SU-DHL-6 (cell line): Measurements from ENCODE around the gene HUNK.

Experiments
- H2AFZ ChIP-seq: fragments of 200-600 bp; sonication (generic); 2 replicates; pipeline ENCODE4 v1.6.1; 2014; ENCODE audit warnings: low read depth, mild to moderate bottlenecking, moderate library complexity, mixed read lengths, antibody characterized with exemption, low read length; ENCODE audit not compliant: severe bottlenecking
- H3F3A ChIP-seq: fragments of 200-600 bp; shearing (Covaris generic); 2 replicates; pipeline ENCODE4 v1.6.0; 2016; ENCODE audit warnings: antibody characterized with exemption, mild to moderate bottlenecking; ENCODE audit not compliant: insufficient read depth
- H3K27ac ChIP-seq: fragments of 200-600 bp; sonication (generic); 2 replicates; pipeline ENCODE4 v1.5.1; 2016; ENCODE audit warnings: low read depth, mild to moderate bottlenecking, low read length, moderate library complexity, mixed read lengths
- H3K27me3 ChIP-seq: fragments of 200-600 bp; sonication (generic), shearing (Covaris generic); 2 replicates; pipeline ENCODE4 v1.6.0; 2014; ENCODE audit warnings: mild to moderate bottlenecking, low read length
- H3K36me3 ChIP-seq: fragments of 200-600 bp; sonication (generic); 2 replicates; pipeline ENCODE4 v1.6.1; 2014; ENCODE audit warnings: mild to moderate bottlenecking, low read length, mixed read lengths
- H3K4me2 ChIP-seq: fragments of 300-600, 200-600 bp; shearing (Covaris generic), sonication (generic); 2 replicates; pipeline ENCODE4 v1.6.0; 2014; ENCODE audit warnings: low read length, low read depth, mild to moderate bottlenecking; ENCODE audit not compliant: poor library complexity, severe bottlenecking
- H3K4me3 ChIP-seq: fragments of 200-600 bp; sonication (generic); 2 replicates; pipeline ENCODE4 v1.5.1; 2014; ENCODE audit warnings: antibody characterized with exemption, low read length, mild to moderate bottlenecking, mixed read lengths; ENCODE audit not compliant: insufficient read depth, poor library complexity, severe bottlenecking
- H3K79me2 ChIP-seq: fragments of 200-600 bp; sonication (generic); 2 replicates; pipeline ENCODE4 v1.6.1; 2014; ENCODE audit warnings: mild to moderate bottlenecking, low read length, moderate library complexity; ENCODE audit not compliant: insufficient read depth
- H3K9ac ChIP-seq: fragments of 200-600 bp; sonication (generic); 2 replicates; pipeline ENCODE4 v1.7.0; 2014; ENCODE audit warnings: mild to moderate bottlenecking, low read length
- H3K9me2 ChIP-seq: fragments of 200-600 bp; sonication (generic); replicated peaks from 2 replicates; pipeline ENCODE4 v1.6.1; 2014; ENCODE audit warnings: low read length; ENCODE audit not compliant: insufficient read depth
- H3K9me3 ChIP-seq: fragments of 200-600 bp; sonication (generic); 2 replicates; pipeline ENCODE4 v1.6.1; 2014; ENCODE audit warnings: low read length, mixed read lengths; ENCODE audit not compliant: insufficient read depth
- H4K20me1 ChIP-seq: fragments of 200-600 bp; sonication (generic); 2 replicates; pipeline ENCODE4 v1.6.1; 2014; ENCODE audit warnings: low read depth, mild to moderate bottlenecking, antibody characterized with exemption, low read length, moderate library complexity, mixed read lengths
- CTCF ChIP-seq: fragments of 200-600 bp; sonication (generic); IDR thresholded peaks from one replicate; pipeline ENCODE4 v1.5.1; 2017; ENCODE audit warnings: antibody characterized with exemption, mild to moderate bottlenecking, low read length, moderate library complexity; ENCODE audit not compliant: insufficient read depth, poor library complexity, severe bottlenecking
- EZH2phosphoT487 ChIP-seq: fragments of 200-600 bp; sonication (generic), shearing (Covaris generic); conservative IDR thresholded peaks from 2 replicates; pipeline ENCODE4 v1.6.1; 2018; ENCODE audit warnings: mild to moderate bottlenecking, antibody characterized with exemption, low read length, moderate library complexity, mixed read lengths

HUNK gene

GRCh38 chr21:31985398-31985797 is 112.6 kb downstream of the HUNK start:
- H3K9me2 ChIP-seq: no peaks in the 10 kb centered on the region
- H4K20me1 ChIP-seq: no peaks in the 10 kb centered on the region
- H3K27ac ChIP-seq: no peak overlapping the region
- no peak for TF ChIP-seq EZH2phosphoT487
- TF ChIP-seq CTCF: no peak
- no peak overlapping the region for H2AFZ ChIP-seq
- no peaks in the 10 kb centered on the region for H3K36me3 ChIP-seq
- no peaks in the 10 kb centered on the region for H3F3A ChIP-seq
- no peaks in the 10 kb centered on the region for H3K27me3 ChIP-seq
- H3K4me2 ChIP-seq: no peak overlapping the region
- no peak overlapping the region for H3K9ac ChIP-seq
- H3K4me3 ChIP-seq: no peak overlapping the region
- H3K9me3 ChIP-seq: no peaks in the 10 kb centered on the region
- H3K79me2 ChIP-seq: no peaks in the 10 kb centered on the region

- Histone ChIP-seq H3K36me3 (no peaks in the 10 kb centered on the region), H3K4me3 (no peak overlapping the region), H3K79me2 (no peaks in the 10 kb centered on the region), H4K20me1 (no peaks in the 10 kb centered on the region), H3K9me3 (no peaks in the 10 kb centered on the region), H2AFZ (no peak overlapping the region), H3K9ac (no peak overlapping the region), H3K27ac (no peak overlapping the region), H3K9me2 (no peaks in the 10 kb centered on the region), H3K4me2 (no peak overlapping the region), H3F3A (no peaks in the 10 kb centered on the region), H3K27me3 (no peaks in the 10 kb centered on the region)
- TF ChIP-seq CTCF: no peak
- TF ChIP-seq EZH2phosphoT487: no peak
Observed at GRCh38 chr21:31986035-31986856, 113.4 kb downstream of the HUNK start.

DNA sequence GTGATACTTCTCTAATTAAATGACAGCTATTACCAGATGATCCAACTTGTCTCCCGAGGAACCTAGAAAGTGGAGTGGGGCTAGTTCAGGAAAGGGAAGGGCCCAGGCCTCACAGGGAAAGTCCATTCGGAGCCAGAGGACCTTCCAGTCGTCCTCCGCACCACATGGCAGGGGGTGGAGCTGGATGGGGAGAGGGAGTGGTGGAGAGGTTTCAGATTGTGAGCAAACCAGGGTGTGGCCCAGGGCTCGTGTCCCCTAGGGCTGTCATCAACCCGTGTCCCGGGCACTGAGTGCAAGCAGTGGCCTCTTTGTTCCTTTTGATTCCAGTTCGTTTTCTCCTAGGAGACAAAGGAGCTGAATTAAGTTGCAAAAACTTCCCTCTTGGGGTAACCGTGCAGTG is 114.9 kb downstream of the HUNK start:
- Histone ChIP-seq H3K27ac (no peak overlapping the region), H3F3A (no peaks in the 10 kb centered on the region), H3K4me3 (no peak overlapping the region), H4K20me1 (no peaks in the 10 kb centered on the region), H3K79me2 (no peaks in the 10 kb centered on the region), H3K9me2 (no peaks in the 10 kb centered on the region), H2AFZ (no peak overlapping the region), H3K4me2 (no peak overlapping the region), H3K9me3 (no peaks in the 10 kb centered on the region), H3K9ac (no peak overlapping the region), H3K27me3 (no peaks in the 10 kb centered on the region), H3K36me3 (no peaks in the 10 kb centered on the region)
- TF ChIP-seq CTCF (no peak), EZH2phosphoT487 (no peak)
